Mesenchymal stem cell (in vitro differentiated cells and primary cell): ENCODE data around the gene GRIN2C.
A peak's percentile ranks its signal among the peaks of the same experiment; 100 is the strongest.

ENCODE experiments used
- DNase-seq: peaks from one replicate; pipeline ENCODE4 v3.0.0-alpha.2; 2013
- H2AFZ ChIP-seq: one replicate; pipeline ENCODE4 v1.6.1; 2013; ENCODE audit warnings: low read depth, mild to moderate bottlenecking, control low read depth, inconsistent platforms, low read length, moderate library complexity
- H2AK5ac ChIP-seq: 2 replicates; pipeline ENCODE4 v1.6.1; 2013; ENCODE audit warnings: low read length, moderate library complexity, mild to moderate bottlenecking, inconsistent platforms; ENCODE audit not compliant: severe bottlenecking
- H2BK120ac ChIP-seq: one replicate; pipeline ENCODE4 v1.6.1; 2013; ENCODE audit warnings: low read depth, mild to moderate bottlenecking, inconsistent platforms, low read length, moderate library complexity
- H2BK12ac ChIP-seq, 2 experiments: one replicate each; pipeline ENCODE4 v1.6.1; 2013; ENCODE audit warnings: inconsistent platforms in 2 of 2, low read length in 2 of 2, mild to moderate bottlenecking in 2 of 2, moderate library complexity in 2 of 2, control low read depth in 1 of 2
- H2BK15ac ChIP-seq: one replicate; pipeline ENCODE4 v1.6.1; 2013; ENCODE audit warnings: mild to moderate bottlenecking, low read depth, inconsistent platforms; ENCODE audit not compliant: poor library complexity, severe bottlenecking
- H2BK5ac ChIP-seq: 2 replicates; pipeline ENCODE4 v1.6.1; 2013; ENCODE audit warnings: low read depth, mild to moderate bottlenecking, low read length, control low read depth, inconsistent platforms; ENCODE audit not compliant: poor library complexity, severe bottlenecking
- H3K14ac ChIP-seq, 2 experiments: one replicate each; pipeline ENCODE4 v1.6.1; 2013; ENCODE audit warnings: inconsistent platforms in 2 of 2, low read length in 2 of 2, control low read depth in 1 of 2, mild to moderate bottlenecking in 1 of 2, moderate library complexity in 1 of 2
- H3K18ac ChIP-seq, 2 experiments: one replicate each; pipeline ENCODE4 v1.6.1; 2013; ENCODE audit warnings: inconsistent platforms in 2 of 2, low read length in 2 of 2, control low read depth in 1 of 2, low read depth in 1 of 2, mild to moderate bottlenecking in 1 of 2
- H3K23ac ChIP-seq, 2 experiments: one replicate each; pipeline ENCODE4 v1.6.1; 2013; ENCODE audit warnings: inconsistent platforms in 2 of 2, low read length in 2 of 2, mild to moderate bottlenecking in 2 of 2, moderate library complexity in 2 of 2, control low read depth in 1 of 2
- H3K27ac ChIP-seq: 2 replicates; pipeline ENCODE4 v1.5.1; 2013; ENCODE audit warnings: mild to moderate bottlenecking, moderate library complexity, low read length, control low read depth, inconsistent platforms; ENCODE audit not compliant: poor library complexity, severe bottlenecking
- H3K27me3 ChIP-seq, 2 experiments: 2 replicates each; pipeline versions ENCODE4 v1.6.1 to v1.7.0; 2013; ENCODE audit warnings: low read length in 2 of 2, mild to moderate bottlenecking in 2 of 2, moderate library complexity in 2 of 2, control low read depth in 1 of 2, inconsistent platforms in 1 of 2; ENCODE audit not compliant: control insufficient read depth in 1 of 2, insufficient read depth in 1 of 2
- H3K36me3 ChIP-seq, 2 experiments: 2 replicates each; pipeline versions ENCODE4 v1.6.1 to v1.7.0; 2013; ENCODE audit warnings: low read length in 2 of 2, control low read depth in 1 of 2, inconsistent platforms in 1 of 2, low read depth in 1 of 2, mild to moderate bottlenecking in 1 of 2; ENCODE audit not compliant: insufficient read depth in 2 of 2, control insufficient read depth in 1 of 2
- H3K4ac ChIP-seq, 2 experiments: one replicate each; pipeline ENCODE4 v1.6.1; 2013; ENCODE audit warnings: inconsistent platforms in 2 of 2, low read length in 2 of 2, mild to moderate bottlenecking in 2 of 2, moderate library complexity in 2 of 2, control low read depth in 1 of 2, low read depth in 1 of 2
- H3K4me1 ChIP-seq: 2 replicates; pipeline ENCODE4 v1.6.1; 2013; ENCODE audit warnings: low read depth, low read length, control low read depth; ENCODE audit not compliant: control insufficient read depth, insufficient read depth
- H3K4me2 ChIP-seq: 2 replicates; pipeline ENCODE4 v1.6.1; 2013; ENCODE audit warnings: low read length, mild to moderate bottlenecking, inconsistent platforms; ENCODE audit not compliant: poor library complexity, severe bottlenecking
- H3K4me3 ChIP-seq, 2 experiments: 2 replicates each; pipeline versions ENCODE4 v1.5.1 to v1.7.0; 2013; ENCODE audit warnings: low read length in 2 of 2, mild to moderate bottlenecking in 2 of 2, control low read depth in 1 of 2, low read depth in 1 of 2; ENCODE audit not compliant: insufficient read depth in 1 of 2
- H3K79me1 ChIP-seq: replicated peaks from 2 replicates; pipeline ENCODE4 v1.6.1; 2013; ENCODE audit warnings: mild to moderate bottlenecking, control low read depth, low read length, inconsistent platforms; ENCODE audit not compliant: poor library complexity, severe bottlenecking
- H3K9ac ChIP-seq: 2 replicates; pipeline ENCODE4 v1.7.0; 2013; ENCODE audit warnings: mild to moderate bottlenecking, low read length, moderate library complexity
- H3K9me3 ChIP-seq: 2 replicates; pipeline ENCODE4 v1.7.0; 2013; ENCODE audit warnings: mild to moderate bottlenecking, low read length; ENCODE audit not compliant: control insufficient read depth
- H4K8ac ChIP-seq: one replicate; pipeline ENCODE4 v1.6.1; 2013; ENCODE audit warnings: inconsistent platforms, mild to moderate bottlenecking, low read length, moderate library complexity
- H4K91ac ChIP-seq: one replicate; pipeline ENCODE4 v1.6.1; 2013; ENCODE audit warnings: mild to moderate bottlenecking, low read length, inconsistent platforms
- WGBS: methylation state at CpG from one replicate; pipeline ENCODE4 v1.1.7; 2013; ENCODE audit warnings: mixed read lengths; 5-methylcytosine and 5-hydroxymethylcytosine counted together

The GRIN2C gene

GRCh38 chr17:74860229-74860871, 665 bp upstream of the GRIN2C start:
- peaks cover 2% of the 10 kb centered on the region for H3K79me1 ChIP-seq
- H2AK5ac ChIP-seq = no peak overlapping the region
- 5% methylated on average over 43 of the region's 44 CpGs for WGBS
- no peak for DNase-seq
- peaks cover 14 to 24% of the 10 kb centered on the region in 2 experiments for H3K36me3 ChIP-seq
- H4K8ac ChIP-seq = no peak overlapping the region
- H3K4me3 ChIP-seq = no peak overlapping the region
- peaks cover 56 to 58% of the 10 kb centered on the region in 2 experiments for H3K27me3 ChIP-seq
- H4K91ac ChIP-seq = no peak overlapping the region
- H3K14ac ChIP-seq = no peak overlapping the region
- no peaks in the 10 kb centered on the region for H3K9me3 ChIP-seq
- H2BK12ac ChIP-seq = no peak overlapping the region
- no peak overlapping the region for H2BK5ac ChIP-seq
- no peak overlapping the region for H2BK120ac ChIP-seq
- H3K4ac ChIP-seq = no peak overlapping the region
- no peak overlapping the region for H3K18ac ChIP-seq
- H3K4me2 ChIP-seq = peak overlapping the region; percentile 71
- H3K23ac ChIP-seq = no peak overlapping the region
- no peak overlapping the region for H2AFZ ChIP-seq
- H3K4me1 ChIP-seq = peaks cover 39% of the 10 kb centered on the region
- no peak overlapping the region for H2BK15ac ChIP-seq
- H3K9ac ChIP-seq = no peak overlapping the region
- no peak overlapping the region for H3K27ac ChIP-seq

- Histone ChIP-seq H3K4me3 (no peak overlapping the region), H2AFZ (no peak overlapping the region), H2BK120ac (no peak overlapping the region), H3K4me2 (no peak overlapping the region), H4K91ac (no peak overlapping the region), H3K9me3 (no peaks in the 10 kb centered on the region), H2BK12ac (no peak overlapping the region), H3K27me3 (peaks cover 71 to 73% of the 10 kb centered on the region in 2 experiments), H3K79me1 (no peaks in the 10 kb centered on the region), H2BK15ac (no peak overlapping the region), H3K18ac (no peak overlapping the region), H3K4ac (no peak overlapping the region), H3K36me3 (peaks cover 11 to 16% of the 10 kb centered on the region in 2 experiments), H3K4me1 (peaks cover 36% of the 10 kb centered on the region), H3K9ac (no peak overlapping the region), H3K27ac (no peak overlapping the region), H2BK5ac (no peak overlapping the region), H3K23ac (no peak overlapping the region), H3K14ac (no peak overlapping the region), H2AK5ac (no peak overlapping the region), H4K8ac (no peak overlapping the region)
- WGBS = 68% methylated on average over 12 of the region's 12 CpGs
- no peak for DNase-seq
Observed at GRCh38 chr17:74858672-74859458, 820 bp downstream of the GRIN2C start.

- no peak overlapping the region for H3K14ac ChIP-seq
- no peak overlapping the region for H4K8ac ChIP-seq
- no peak overlapping the region for H3K27ac ChIP-seq
- DNase-seq = no peak
- H3K18ac ChIP-seq = no peak overlapping the region
- no peak overlapping the region for H2BK5ac ChIP-seq
- H3K36me3 ChIP-seq = no peaks in the 10 kb centered on the region
- no peak overlapping the region for H3K9ac ChIP-seq
- no peak overlapping the region for H2BK12ac ChIP-seq
- peaks cover 34% of the 10 kb centered on the region for H3K4me1 ChIP-seq
- H3K4me3 ChIP-seq = no peak overlapping the region
- no peak overlapping the region for H2AFZ ChIP-seq
- no peak overlapping the region for H2BK15ac ChIP-seq
- H4K91ac ChIP-seq = no peak overlapping the region
- no peaks in the 10 kb centered on the region for H3K9me3 ChIP-seq
- H3K4ac ChIP-seq = no peak overlapping the region
- H2BK120ac ChIP-seq = no peak overlapping the region
- no peak overlapping the region for H3K4me2 ChIP-seq
- H2AK5ac ChIP-seq = no peak overlapping the region
- no peak overlapping the region for H3K23ac ChIP-seq
- H3K27me3 ChIP-seq = peaks cover 85% of the 10 kb centered on the region in 2 experiments
- 82% methylated on average over 3 of the region's 4 CpGs for WGBS
- no peaks in the 10 kb centered on the region for H3K79me1 ChIP-seq
Observed at GRCh38 chr17:74857191-74857590, 2.5 kb downstream of the GRIN2C start.

- Histone ChIP-seq H4K91ac (no peak overlapping the region), H3K79me1 (no peaks in the 10 kb centered on the region), H2AK5ac (no peak overlapping the region), H3K4me1 (peaks cover 26% of the 10 kb centered on the region), H4K8ac (no peak overlapping the region), H3K4me2 (no peak overlapping the region), H2BK15ac (no peak overlapping the region), H3K9me3 (no peaks in the 10 kb centered on the region), H3K4me3 (no peak overlapping the region), H3K27me3 (peaks cover 87 to 89% of the 10 kb centered on the region in 2 experiments), H2BK5ac (no peak overlapping the region), H3K4ac (no peak overlapping the region), H3K18ac (no peak overlapping the region), H2AFZ (no peak overlapping the region), H3K27ac (no peak overlapping the region), H2BK12ac (no peak overlapping the region), H2BK120ac (no peak overlapping the region), H3K14ac (no peak overlapping the region), H3K36me3 (no peaks in the 10 kb centered on the region), H3K23ac (no peak overlapping the region), H3K9ac (no peak overlapping the region)
- DNase-seq = no peak
- 89% methylated on average over 7 of the region's 7 CpGs for WGBS
Observed at GRCh38 chr17:74856112-74856511, 3.6 kb downstream of the GRIN2C start.
